NCI-H524 treated with DMSO at 0.1 percent for 48 hours (cell line): ENCODE results near the gene CAPRIN1.

ENCODE experiments used
- DNase-seq: peaks from one replicate; lab custom pipeline; 2025; lab: John Stamatoyannopoulos, UW

The CAPRIN1 gene

GRCh38 chr11:34145847-34146381, 94.4 kb downstream of the CAPRIN1 start:
- no peak for DNase-seq

- no peak for DNase-seq
Measured at GRCh38 chr11:34146411-34146810, 94.9 kb downstream of the CAPRIN1 start.

GRCh38 chr11:34146866-34147265, 95.3 kb downstream of the CAPRIN1 start:
- DNase-seq: no peak

GRCh38 chr11:34147581-34147980, 96.0 kb downstream of the CAPRIN1 start:
- DNase-seq: no peak

GRCh38 chr11:34148504-34149165, 97.1 kb downstream of the CAPRIN1 start:
- no peak for DNase-seq

GRCh38 chr11:34149274-34149673, 97.7 kb downstream of the CAPRIN1 start:
- no peak for DNase-seq

GRCh38 chr11:34149786-34150185, 98.3 kb downstream of the CAPRIN1 start:
- DNase-seq: no peak

GRCh38 chr11:34150494-34151151, 99.1 kb downstream of the CAPRIN1 start:
- no peak for DNase-seq
